Measurements from ENCODE around the gene LNX2. TPM values are rescaled to one million over a fixed set of nuclear protein-coding genes. Genes with fewer than 3 reads are reported as not detected.

Gene LNX2
- total RNA-seq, 1 donor from 2014 or later = 33.7 TPM

- Mint-ChIP-seq H3K27ac (no peak overlapping the region), H3K4me3 (ENCODE audit: low read depth) (no peak overlapping the region), H3K9me3 (ENCODE audit: low read depth) (no peaks in the 10 kb centered on the region), H3K4me1 (ENCODE audit: low read depth) (peaks cover 8% of the 10 kb centered on the region), H3K27me3 (peaks cover 9% of the 10 kb centered on the region), H3K36me3 (ENCODE audit: insufficient read depth) (no peaks in the 10 kb centered on the region)
- TF ChIP-seq CTCF (IDR thresholded peaks at IDR 0.05; ENCODE audit: unreplicated experiment) = no peak
- DNase-seq (ENCODE audit: low spot score, unreplicated experiment) = no peak
These were observed 116.0 kb downstream of the LNX2 start for GRCh38 chr13:27504128-27504867.

- no peak for TF ChIP-seq CTCF (IDR thresholded peaks at IDR 0.05; ENCODE audit: unreplicated experiment)
- H3K27ac Mint-ChIP-seq = no peak overlapping the region
- no peak for DNase-seq (ENCODE audit: low spot score, unreplicated experiment)
- peaks cover 4% of the 10 kb centered on the region for H3K27me3 Mint-ChIP-seq
- H3K9me3 Mint-ChIP-seq (ENCODE audit: low read depth) = no peaks in the 10 kb centered on the region
- no peak overlapping the region for H3K4me3 Mint-ChIP-seq (ENCODE audit: low read depth)
- H3K4me1 Mint-ChIP-seq (ENCODE audit: low read depth) = peaks cover 10% of the 10 kb centered on the region
- no peaks in the 10 kb centered on the region for H3K36me3 Mint-ChIP-seq (ENCODE audit: insufficient read depth)
These were observed 119.4 kb downstream of the LNX2 start for GRCh38 chr13:27500806-27501534.

GRCh38 chr13:27497563-27498230 lies 122.6 kb downstream of the LNX2 start:
- Mint-ChIP-seq H3K4me1 (ENCODE audit: low read depth) (peaks cover 7% of the 10 kb centered on the region), H3K27me3 (peaks cover 3% of the 10 kb centered on the region), H3K9me3 (ENCODE audit: low read depth) (no peaks in the 10 kb centered on the region), H3K4me3 (ENCODE audit: low read depth) (no peak overlapping the region), H3K27ac (no peak overlapping the region), H3K36me3 (ENCODE audit: insufficient read depth) (no peaks in the 10 kb centered on the region)
- DNase-seq (ENCODE audit: low spot score, unreplicated experiment) = no peak
- TF ChIP-seq CTCF (IDR thresholded peaks at IDR 0.05; ENCODE audit: unreplicated experiment) = no peak

DNA sequence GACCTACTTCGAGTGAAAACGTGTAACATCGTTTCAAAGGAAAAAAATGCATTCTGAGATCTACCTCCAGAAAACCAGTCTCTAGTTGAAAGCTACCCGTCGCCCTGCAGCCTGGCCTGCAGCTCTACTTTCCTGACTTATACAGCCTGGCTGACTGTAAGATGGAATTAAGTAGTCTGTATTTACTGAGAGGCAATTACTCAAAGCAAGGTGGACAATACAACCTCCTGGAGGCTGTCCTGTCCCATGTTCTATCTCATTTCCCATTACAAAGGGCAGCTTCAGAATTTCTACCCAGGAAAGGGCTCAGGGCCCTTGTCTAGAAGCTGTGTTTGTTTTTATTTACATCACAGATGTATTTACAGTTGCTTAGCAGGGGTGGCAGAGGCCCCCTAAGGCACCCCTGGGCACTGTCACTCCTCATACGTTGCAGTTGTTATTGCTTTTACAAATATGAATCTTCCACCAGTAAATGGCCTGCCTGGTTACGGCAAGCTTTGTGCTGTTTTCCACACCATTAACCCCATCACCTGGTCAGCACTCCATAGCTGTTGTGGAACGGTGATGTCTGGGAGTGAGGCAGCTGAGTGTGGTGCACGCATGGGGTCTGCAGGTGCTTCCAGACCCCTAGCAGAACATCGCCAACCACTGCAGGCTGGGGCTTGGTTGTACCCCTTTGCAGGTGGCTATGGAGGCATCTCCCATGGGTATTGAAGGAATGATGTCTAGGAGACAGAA lies 123.6 kb downstream of the LNX2 start:
- Mint-ChIP-seq H3K4me1 (ENCODE audit: low read depth) (peaks cover 7% of the 10 kb centered on the region), H3K4me3 (ENCODE audit: low read depth) (no peak overlapping the region), H3K9me3 (ENCODE audit: low read depth) (no peaks in the 10 kb centered on the region), H3K27me3 (no peaks in the 10 kb centered on the region), H3K27ac (peak overlapping the region; percentile 52), H3K36me3 (ENCODE audit: insufficient read depth) (no peaks in the 10 kb centered on the region)
- no peak for TF ChIP-seq CTCF (IDR thresholded peaks at IDR 0.05; ENCODE audit: unreplicated experiment)
- no peak for DNase-seq (ENCODE audit: low spot score, unreplicated experiment)

DNA sequence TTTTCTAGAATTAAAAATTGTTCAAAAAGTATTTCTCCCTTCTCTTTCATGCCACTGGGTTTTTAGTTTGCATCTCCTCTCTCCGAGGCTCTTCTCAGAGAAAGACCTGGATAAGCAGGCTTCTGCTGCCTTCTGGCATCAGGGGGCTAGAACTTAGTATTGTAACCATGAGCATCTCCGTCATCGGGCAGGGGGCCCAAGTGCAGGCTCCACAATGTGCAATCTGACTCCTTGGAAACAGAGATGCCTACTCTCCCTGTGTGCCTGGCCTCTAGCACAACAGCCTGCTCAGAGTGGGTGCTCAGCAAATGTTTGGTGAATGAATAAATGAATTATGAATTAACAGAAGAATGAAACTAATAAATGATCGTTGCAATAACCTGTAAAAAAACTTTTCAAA lies 124.3 kb downstream of the LNX2 start:
- no peak overlapping the region for H3K4me3 Mint-ChIP-seq (ENCODE audit: low read depth)
- H3K9me3 Mint-ChIP-seq (ENCODE audit: low read depth) = no peaks in the 10 kb centered on the region
- no peak overlapping the region for H3K27ac Mint-ChIP-seq
- no peaks in the 10 kb centered on the region for H3K27me3 Mint-ChIP-seq
- peaks cover 7% of the 10 kb centered on the region for H3K4me1 Mint-ChIP-seq (ENCODE audit: low read depth)
- DNase-seq (ENCODE audit: low spot score, unreplicated experiment) = no peak
- no peaks in the 10 kb centered on the region for H3K36me3 Mint-ChIP-seq (ENCODE audit: insufficient read depth)
- TF ChIP-seq CTCF (IDR thresholded peaks at IDR 0.05; ENCODE audit: unreplicated experiment) = no peak
